HCT116 (cell line): ENCODE data around the gene FOXN3. TPM values are rescaled to one million over a fixed set of nuclear protein-coding genes. Genes with fewer than 3 reads are reported as not detected.

Experiments used
- ATAC-seq: fragments of 200-7000 bp; cut with Tn5 transposase; 2 replicates; pipeline ENCODE4 v1.9.1; 2020; ENCODE audit warnings: mild to moderate bottlenecking, moderate library complexity
- BruUV-seq: library from RNA; stranded (reverse); fragments of 400-500 nt; replicated peaks from 2 replicates; lab custom pipeline; 2021; lab: Mats Ljungman, UMichigan
- CTCF ChIA-PET: fragments of 300-600 bp; sonication (Branson Sonifier 250); formaldehyde crosslinking; loops from one replicate; lab custom pipeline; 2021; ENCODE audit warnings: antibody characterized with exemption; lab: Charles Lee
- POLR2A ChIA-PET: fragments of 300-600, 350-600 bp; sonication (Branson Sonifier 250); formaldehyde crosslinking; loops from one replicate; lab custom pipeline; 2021; ENCODE audit warnings: antibody characterized with exemption; lab: Charles Lee
- RAD21 ChIA-PET, 2 experiments: fragments of 300-600 bp; sonication (Branson Sonifier 250); formaldehyde crosslinking; loops; one replicate each; lab custom pipeline; 2023; ENCODE audit warnings: low total read pairs in 2 of 2; ENCODE audit not compliant: uncharacterized antibody in 2 of 2, unreplicated experiment in 2 of 2, low non-redundant PET in 1 of 2; lab: Charles Lee
- DNase-seq: peaks from one replicate; pipeline ENCODE4 v3.0.0-alpha.2; 2010; ENCODE audit warnings: low read depth, low spot score
- H2AFZ ChIP-seq: fragments of 200-600 bp; shearing (Covaris generic), sonication (generic); 2 replicates; pipeline ENCODE4 v1.6.1; 2017; ENCODE audit warnings: low read depth, mixed run types, mixed read lengths, antibody characterized with exemption, low read length; ENCODE audit not compliant: poor library complexity, severe bottlenecking
- H3K27ac ChIP-seq: 2 replicates; pipeline ENCODE4 v1.5.1; 2012; ENCODE audit warnings: low read depth, low read length
- H3K27me3 ChIP-seq: fragments of 200-600 bp; sonication (generic); 2 replicates; pipeline ENCODE4 v1.6.1; 2016; ENCODE audit warnings: mixed run types, low read length, mixed read lengths; ENCODE audit not compliant: insufficient read depth
- H3K36me3 ChIP-seq, 2 experiments: fragments of 200-500 bp in 1 of 2; fragments of 200-600 bp in 1 of 2; sonication (Bioruptor generic) in 1 of 2; sonication (generic) in 1 of 2; 2 replicates each; pipeline versions ENCODE4 v1.5.1 to v1.6.1; 2014 to 2016; ENCODE audit warnings: low read length in 2 of 2, inconsistent platforms in 1 of 2, mixed read lengths in 1 of 2, mixed run types in 1 of 2; ENCODE audit not compliant: insufficient read depth in 2 of 2, control insufficient read depth in 1 of 2
- H3K4me1 ChIP-seq, 2 experiments: fragments of 200-600 bp in 1 of 2; sonication (generic) in 1 of 2; 2 replicates each; pipeline versions ENCODE4 v1.5.1 to v1.6.1; 2012 to 2017; ENCODE audit warnings: low read length in 2 of 2, inconsistent platforms in 1 of 2, mild to moderate bottlenecking in 1 of 2, mixed read lengths in 1 of 2, mixed run types in 1 of 2, moderate library complexity in 1 of 2; ENCODE audit not compliant: insufficient read depth in 2 of 2, control insufficient read depth in 1 of 2
- H3K4me2 ChIP-seq: fragments of 200-600 bp; sonication (generic); 2 replicates; pipeline ENCODE4 v1.6.1; 2017; ENCODE audit warnings: mixed run types, low read length, mixed read lengths
- H3K4me3 ChIP-seq, 2 experiments: fragments of 200-600 bp in 1 of 2; sonication (generic) in 1 of 2; replicated peaks in 1 of 2; 2 replicates each; pipeline ENCODE4 v1.5.1; 2011 to 2016; ENCODE audit warnings: low read length in 2 of 2, control low read depth in 1 of 2, low read depth in 1 of 2, mild to moderate bottlenecking in 1 of 2, mixed read lengths in 1 of 2, mixed run types in 1 of 2
- H3K79me2 ChIP-seq: fragments of 200-600 bp; sonication (generic); 2 replicates; pipeline ENCODE4 v1.6.1; 2017; ENCODE audit warnings: mild to moderate bottlenecking, mixed run types, low read length, moderate library complexity, mixed read lengths; ENCODE audit not compliant: insufficient read depth
- H3K9ac ChIP-seq: fragments of 200-600 bp; sonication (generic); 2 replicates; pipeline ENCODE4 v1.6.1; 2016; ENCODE audit warnings: low read length, mixed read lengths
- H3K9me2 ChIP-seq: fragments of 200-600 bp; sonication (generic), shearing (Covaris generic); 2 replicates; pipeline ENCODE4 v1.6.1; 2017; ENCODE audit warnings: mixed run types, mild to moderate bottlenecking, moderate library complexity; ENCODE audit not compliant: insufficient read depth
- H3K9me3 ChIP-seq, 2 experiments: fragments of 200-500 bp in 1 of 2; fragments of 200-600 bp in 1 of 2; sonication (Bioruptor generic) in 1 of 2; sonication (generic) in 1 of 2; 2 replicates each; pipeline ENCODE4 v1.6.1; 2014 to 2017; ENCODE audit warnings: low read length in 2 of 2, mixed read lengths in 2 of 2, inconsistent platforms in 1 of 2, low read depth in 1 of 2, mild to moderate bottlenecking in 1 of 2, mixed run types in 1 of 2, moderate library complexity in 1 of 2; ENCODE audit not compliant: control insufficient read depth in 1 of 2, insufficient read depth in 1 of 2
- H4K20me1 ChIP-seq: fragments of 200-600 bp; sonication (generic), shearing (Covaris generic); 2 replicates; pipeline ENCODE4 v1.6.1; 2017; ENCODE audit warnings: mixed run types, mild to moderate bottlenecking, moderate library complexity; ENCODE audit not compliant: insufficient read depth
- CBX3 ChIP-seq: IDR thresholded peaks from 2 replicates; pipeline ENCODE4 v1.6.1; 2012; ENCODE audit warnings: low read depth
- EGR1 ChIP-seq: IDR thresholded peaks from 2 replicates; pipeline ENCODE4 v1.6.1; 2012; ENCODE audit warnings: low read depth
- ELF1 ChIP-seq: IDR thresholded peaks from 2 replicates; pipeline ENCODE4 v1.6.1; 2012; ENCODE audit warnings: low read depth, borderline replicate concordance
- EZH2 ChIP-seq: fragments of 200-600 bp; sonication (generic); IDR thresholded peaks from 2 replicates; pipeline ENCODE4 v1.6.1; 2017; ENCODE audit warnings: antibody characterized with exemption, mixed run types
- EZH2phosphoT487 ChIP-seq: fragments of 200-600 bp; IDR thresholded peaks from 2 replicates; pipeline ENCODE4 v1.6.1; 2018; ENCODE audit warnings: antibody characterized with exemption, borderline replicate concordance
- POLR2A ChIP-seq: IDR thresholded peaks from 2 replicates; pipeline ENCODE4 v1.7.0; 2011; ENCODE audit warnings: borderline replicate concordance; ENCODE audit not compliant: insufficient read depth, insufficient read length; ENCODE audit errors: extremely low read depth
- POLR2AphosphoS5 ChIP-seq: IDR thresholded peaks from 2 replicates; pipeline ENCODE4 v1.6.1; 2011; ENCODE audit warnings: mild to moderate bottlenecking, low read depth, low read length, moderate library complexity
- SIN3A ChIP-seq: IDR thresholded peaks from 2 replicates; pipeline ENCODE4 v1.6.1; 2012; ENCODE audit warnings: low read depth
- SRF ChIP-seq: IDR thresholded peaks from 2 replicates; pipeline ENCODE4 v1.6.1; 2012; ENCODE audit warnings: low read depth
- TCF7L2 ChIP-seq: IDR thresholded peaks from 2 replicates; pipeline ENCODE4 v1.7.0; 2011; ENCODE audit warnings: borderline replicate concordance, inconsistent platforms; ENCODE audit not compliant: insufficient read depth, insufficient read length; ENCODE audit errors: extremely low read depth
- YY1 ChIP-seq: IDR thresholded peaks from 2 replicates; pipeline ENCODE4 v1.6.1; 2011; ENCODE audit warnings: low read length, low read depth, moderate library complexity, mild to moderate bottlenecking; ENCODE audit not compliant: insufficient replicate concordance; ENCODE audit errors: extremely low read depth
- ZFX ChIP-seq: fragments of 450-650 bp; IDR thresholded peaks from 2 replicates; pipeline ENCODE4 v1.6.1; 2017
- ZNF274 ChIP-seq: fragments of 200-500 bp; sonication (Bioruptor generic); IDR thresholded peaks from 2 replicates; pipeline ENCODE4 v1.6.1; 2014; ENCODE audit warnings: mild to moderate bottlenecking, low read depth, low read length, inconsistent platforms
- intact Hi-C: fragments of 100-400 bp; cut with micrococcal nuclease; formaldehyde crosslinking; loops from 2 replicates; pipeline ENCODE4 v1.10.0; 2022
- total RNA-seq: library from RNA; stranded (reverse); gene quantifications from one replicate; pipeline ENCODE4 v1.2.1, GENCODE V29; 2021; ENCODE audit not compliant: unreplicated experiment
- TF ChIP-seq, protein P1 (sequence below): IDR thresholded peaks from 2 replicates; pipeline ENCODE4 v1.6.1; 2012; ENCODE audit warnings: low read depth
- TF ChIP-seq, protein P2 (sequence below): IDR thresholded peaks from 2 replicates; pipeline ENCODE4 v1.6.1; 2012
- TF ChIP-seq, protein P3 (sequence below): IDR thresholded peaks from 2 replicates; pipeline ENCODE4 v1.6.1; 2011; ENCODE audit warnings: mild to moderate bottlenecking, low read length, moderate library complexity; ENCODE audit not compliant: insufficient replicate concordance; ENCODE audit errors: extremely low read depth

FOXN3 gene
- total RNA-seq, 1 experiment from 2014 or later = 20.0 TPM

DNA sequence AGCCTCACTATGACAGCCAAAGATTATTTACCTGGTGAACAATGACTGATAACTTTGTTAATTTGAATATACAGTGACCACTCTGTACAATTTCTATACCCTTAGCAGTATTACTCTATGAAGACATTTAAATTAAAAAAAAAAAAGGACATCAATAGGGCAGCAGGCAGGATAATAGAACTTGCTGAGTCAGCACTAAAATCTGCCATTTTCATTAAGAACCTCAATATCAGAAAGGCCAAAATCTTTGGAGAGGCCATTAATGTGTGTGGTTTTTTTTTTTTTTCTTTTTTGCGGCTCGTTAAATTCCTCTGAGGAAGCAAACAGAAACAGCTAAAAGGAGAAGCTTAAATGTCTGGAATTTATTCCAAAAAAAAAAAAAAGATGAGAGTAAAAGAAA lies 73.7 kb downstream of the FOXN3 start (continued):
- TF ChIP-seq, protein P1, sequence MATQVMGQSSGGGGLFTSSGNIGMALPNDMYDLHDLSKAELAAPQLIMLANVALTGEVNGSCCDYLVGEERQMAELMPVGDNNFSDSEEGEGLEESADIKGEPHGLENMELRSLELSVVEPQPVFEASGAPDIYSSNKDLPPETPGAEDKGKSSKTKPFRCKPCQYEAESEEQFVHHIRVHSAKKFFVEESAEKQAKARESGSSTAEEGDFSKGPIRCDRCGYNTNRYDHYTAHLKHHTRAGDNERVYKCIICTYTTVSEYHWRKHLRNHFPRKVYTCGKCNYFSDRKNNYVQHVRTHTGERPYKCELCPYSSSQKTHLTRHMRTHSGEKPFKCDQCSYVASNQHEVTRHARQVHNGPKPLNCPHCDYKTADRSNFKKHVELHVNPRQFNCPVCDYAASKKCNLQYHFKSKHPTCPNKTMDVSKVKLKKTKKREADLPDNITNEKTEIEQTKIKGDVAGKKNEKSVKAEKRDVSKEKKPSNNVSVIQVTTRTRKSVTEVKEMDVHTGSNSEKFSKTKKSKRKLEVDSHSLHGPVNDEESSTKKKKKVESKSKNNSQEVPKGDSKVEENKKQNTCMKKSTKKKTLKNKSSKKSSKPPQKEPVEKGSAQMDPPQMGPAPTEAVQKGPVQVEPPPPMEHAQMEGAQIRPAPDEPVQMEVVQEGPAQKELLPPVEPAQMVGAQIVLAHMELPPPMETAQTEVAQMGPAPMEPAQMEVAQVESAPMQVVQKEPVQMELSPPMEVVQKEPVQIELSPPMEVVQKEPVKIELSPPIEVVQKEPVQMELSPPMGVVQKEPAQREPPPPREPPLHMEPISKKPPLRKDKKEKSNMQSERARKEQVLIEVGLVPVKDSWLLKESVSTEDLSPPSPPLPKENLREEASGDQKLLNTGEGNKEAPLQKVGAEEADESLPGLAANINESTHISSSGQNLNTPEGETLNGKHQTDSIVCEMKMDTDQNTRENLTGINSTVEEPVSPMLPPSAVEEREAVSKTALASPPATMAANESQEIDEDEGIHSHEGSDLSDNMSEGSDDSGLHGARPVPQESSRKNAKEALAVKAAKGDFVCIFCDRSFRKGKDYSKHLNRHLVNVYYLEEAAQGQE = no peak
- TF ChIP-seq, protein P2, sequence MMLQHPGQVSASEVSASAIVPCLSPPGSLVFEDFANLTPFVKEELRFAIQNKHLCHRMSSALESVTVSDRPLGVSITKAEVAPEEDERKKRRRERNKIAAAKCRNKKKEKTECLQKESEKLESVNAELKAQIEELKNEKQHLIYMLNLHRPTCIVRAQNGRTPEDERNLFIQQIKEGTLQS = no peak
- TF ChIP-seq YY1 (no peak), EZH2 (no peak), POLR2AphosphoS5 (no peak)
- TF ChIP-seq, all 23 proteins: peak for 0

DNA sequence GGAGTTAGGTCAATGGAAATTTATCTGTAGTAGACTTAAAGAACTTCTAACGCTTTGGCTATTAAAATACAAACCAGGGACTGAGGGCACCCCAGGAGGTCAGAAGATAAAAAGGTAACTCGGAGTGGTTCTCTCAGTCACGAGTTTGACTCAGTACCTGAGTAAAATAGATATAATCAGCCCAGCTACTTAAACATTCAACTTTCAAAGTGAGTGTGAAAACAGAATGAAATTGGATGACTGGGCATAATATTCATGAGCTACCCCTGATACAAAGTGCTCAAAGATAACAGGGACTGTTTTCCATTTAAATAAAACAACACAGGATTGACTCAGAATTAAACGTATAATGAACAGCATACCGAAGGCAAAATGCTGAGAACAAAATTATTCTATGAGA lies 75.0 kb downstream of the FOXN3 start:
- no peaks in the 10 kb centered on the region for H3K27me3 ChIP-seq
- no peak overlapping the region for H2AFZ ChIP-seq
- no peaks in the 10 kb centered on the region for H3K9me2 ChIP-seq
- H3K27ac ChIP-seq = no peak overlapping the region
- H3K9me3 ChIP-seq = no peaks in the 10 kb centered on the region
- no peak overlapping the region for H3K4me3 ChIP-seq
- H3K36me3 ChIP-seq = no peaks in the 10 kb centered on the region
- RAD21 ChIA-PET = no interaction called here
- no peak overlapping the region for H3K4me2 ChIP-seq
- no peaks in the 10 kb centered on the region for H3K4me1 ChIP-seq
- no peak overlapping the region for H3K9ac ChIP-seq
- H3K79me2 ChIP-seq = no peaks in the 10 kb centered on the region
- CTCF ChIA-PET = no interaction called here
- intact Hi-C loops = no loop called here
- POLR2A ChIA-PET = no interaction called here
- DNase-seq (no peak), ATAC-seq (no peak)
- BruUV-seq = no TSS peak
- H4K20me1 ChIP-seq = no peaks in the 10 kb centered on the region
- TF ChIP-seq EZH2phosphoT487 (no peak), ZNF274 (no peak), SRF (no peak), POLR2A (no peak), SIN3A (no peak), YY1 (no peak), CBX3 (no peak), EGR1 (no peak), TCF7L2 (no peak), ZFX (no peak), ELF1 (no peak)
- TF ChIP-seq, protein P3, sequence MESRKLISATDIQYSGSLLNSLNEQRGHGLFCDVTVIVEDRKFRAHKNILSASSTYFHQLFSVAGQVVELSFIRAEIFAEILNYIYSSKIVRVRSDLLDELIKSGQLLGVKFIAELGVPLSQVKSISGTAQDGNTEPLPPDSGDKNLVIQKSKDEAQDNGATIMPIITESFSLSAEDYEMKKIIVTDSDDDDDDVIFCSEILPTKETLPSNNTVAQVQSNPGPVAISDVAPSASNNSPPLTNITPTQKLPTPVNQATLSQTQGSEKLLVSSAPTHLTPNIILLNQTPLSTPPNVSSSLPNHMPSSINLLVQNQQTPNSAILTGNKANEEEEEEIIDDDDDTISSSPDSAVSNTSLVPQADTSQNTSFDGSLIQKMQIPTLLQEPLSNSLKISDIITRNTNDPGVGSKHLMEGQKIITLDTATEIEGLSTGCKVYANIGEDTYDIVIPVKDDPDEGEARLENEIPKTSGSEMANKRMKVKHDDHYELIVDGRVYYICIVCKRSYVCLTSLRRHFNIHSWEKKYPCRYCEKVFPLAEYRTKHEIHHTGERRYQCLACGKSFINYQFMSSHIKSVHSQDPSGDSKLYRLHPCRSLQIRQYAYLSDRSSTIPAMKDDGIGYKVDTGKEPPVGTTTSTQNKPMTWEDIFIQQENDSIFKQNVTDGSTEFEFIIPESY = no peak
- TF ChIP-seq, protein P2 = no peak
